ENCODE results near the gene GTF2IRD1. TPM values are rescaled to one million over a fixed set of nuclear protein-coding genes. Genes with fewer than 3 reads are reported as not detected.

Gene GTF2IRD1
- total and polyA plus RNA-seq, 2 of the 4 experiments (the other 2 are of a cell fraction), result 4.1 to 21.9 TPM

DNA sequence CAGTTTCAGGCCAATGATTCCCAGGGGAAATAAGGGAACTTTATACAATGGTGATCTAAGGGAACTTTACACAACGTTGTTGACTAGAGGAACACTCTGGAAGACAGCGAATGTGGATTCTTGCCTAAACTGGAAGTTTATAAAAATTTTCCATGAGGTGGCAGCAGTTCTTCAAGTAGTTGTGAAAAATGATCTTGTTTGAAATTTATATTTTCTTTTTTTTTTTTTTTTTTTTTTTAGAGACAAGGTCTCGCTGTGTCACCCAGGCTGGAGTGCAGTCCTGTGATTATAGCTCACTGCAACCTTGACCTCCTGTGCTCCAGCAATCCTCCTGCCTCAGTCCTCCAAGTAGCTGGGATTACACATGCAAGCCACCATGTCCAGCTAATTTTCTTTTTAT is 171.7 kb downstream of the GTF2IRD1 start:
- Histone ChIP-seq H3K79me1 (ENCODE audit: low read depth in 1 of 2, low read length in 2 of 2) (no peaks in the 10 kb centered on the region), H3K4me3 (ENCODE audit: insufficient read depth, low read depth, low read length) (no peak overlapping the region), H3K27ac (ENCODE audit: insufficient read depth, low read length) (peak overlapping the region; percentile 12; the same call in 1 of the 2 replicates), H3K14ac (replicated peaks; ENCODE audit: low read depth, low read length) (peak overlapping the region; percentile 33; the same call in 1 of the 2 replicates), H4K8ac (ENCODE audit: low read depth in 2 of 2, low read length in 2 of 2) (peak overlapping the region in 1 of 2 experiments; percentile 74; a peak in 2 of 4 replicates), H2BK15ac (ENCODE audit: low read depth, low read length) (0 out of 3 replicates have a peak overlapping the region, but pooled peaks have one; percentile 6), H3K27me3 (ENCODE audit: control insufficient read depth, insufficient read depth, low read length) (no peaks in the 10 kb centered on the region), H3K18ac (ENCODE audit: low read depth, low read length) (peak overlapping the region; percentile 8; the same call in 1 of the 2 replicates), H2BK120ac (ENCODE audit: low read depth, low read length) (0 out of 2 replicates have a peak overlapping the region, but pooled peaks have one; percentile 5), H4K20me1 (ENCODE audit: insufficient read depth, low read length) (no peaks in the 10 kb centered on the region), H3K4me1 (ENCODE audit: control insufficient read depth, insufficient read depth, low read length) (peaks cover 3% of the 10 kb centered on the region), H3K23ac (ENCODE audit: low read depth, low read length) (no peak overlapping the region), H3K9ac (ENCODE audit: low read depth, low read length) (no peak overlapping the region), H2BK20ac (ENCODE audit: low read depth, low read length) (no peak overlapping the region), H2AK9ac (replicated peaks; ENCODE audit: low read depth, low read length, poor library complexity) (no peak overlapping the region), H3K9me3 (ENCODE audit: control insufficient read depth, insufficient read depth, low read length) (no peaks in the 10 kb centered on the region), H2BK5ac (ENCODE audit: low read depth, low read length, poor library complexity, severe bottlenecking) (peak overlapping the region; percentile 55), H3K36me3 (ENCODE audit: control insufficient read depth, insufficient read depth, low read length) (no peaks in the 10 kb centered on the region), H2AK5ac (ENCODE audit: low read depth, low read length) (no peak overlapping the region), H3K4ac (ENCODE audit: low read depth, low read length) (no peak overlapping the region), H3K56ac (ENCODE audit: extremely low read depth, insufficient read depth, low read length) (no peak overlapping the region), H4K5ac (ENCODE audit: low read depth, low read length) (peak overlapping the region; percentile 69; the same call in 1 of the 2 replicates), H3K9me1 (ENCODE audit: insufficient read depth, low read length) (no peaks in the 10 kb centered on the region), H3K4me2 (ENCODE audit: low read depth, low read length) (no peak overlapping the region), H4K91ac (ENCODE audit: insufficient read depth, low read depth, low read length) (no peak overlapping the region; the same call in 1 of the 2 replicates), H2AFZ (replicated peaks; ENCODE audit: low read length, poor library complexity) (no peak overlapping the region)
- in situ Hi-C loops (cut with MboI; ENCODE audit: low sequenced_read_pairs), result no loop called here
- peak; percentile 38 for ATAC-seq (ENCODE audit: low read depth)
- TF ChIP-seq RAD21 (IDR thresholded peaks at IDR 0.05; ENCODE audit: low read length) (peak; percentile 48), POLR2A (IDR thresholded peaks at IDR 0.05; ENCODE audit: low read depth, low read length) (no peak), CEBPB (IDR thresholded peaks at IDR 0.05; ENCODE audit: low read depth, low read length) (no peak), SMC3 (IDR thresholded peaks at IDR 0.05; ENCODE audit: low read depth, low read length) (peak; percentile 55), NFE2L2 (IDR thresholded peaks at IDR 0.05; ENCODE audit: low read depth, low read length) (no peak), BHLHE40 (IDR thresholded peaks at IDR 0.05; ENCODE audit: low read depth, low read length) (no peak), CTCF (conservative IDR thresholded peaks at IDR 0.05; ENCODE audit: low read depth, low read length) (peak; percentile 41; the same call in 1 of the 2 replicates)
- TF ChIP-seq, protein P1, sequence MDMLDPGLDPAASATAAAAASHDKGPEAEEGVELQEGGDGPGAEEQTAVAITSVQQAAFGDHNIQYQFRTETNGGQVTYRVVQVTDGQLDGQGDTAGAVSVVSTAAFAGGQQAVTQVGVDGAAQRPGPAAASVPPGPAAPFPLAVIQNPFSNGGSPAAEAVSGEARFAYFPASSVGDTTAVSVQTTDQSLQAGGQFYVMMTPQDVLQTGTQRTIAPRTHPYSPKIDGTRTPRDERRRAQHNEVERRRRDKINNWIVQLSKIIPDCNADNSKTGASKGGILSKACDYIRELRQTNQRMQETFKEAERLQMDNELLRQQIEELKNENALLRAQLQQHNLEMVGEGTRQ (IDR thresholded peaks at IDR 0.05; ENCODE audit: low read depth, low read length), result no peak
- no CpG with 5 or more reads among the region's 3 CpGs for WGBS, 2 experiments (ENCODE audit: extremely low coverage in 2 of 2, insufficient read length in 1 of 2)
- BruUV-seq (replicated peaks), result no TSS peak
- CTCF ChIA-PET, result interaction anchor here (0.6 to 1.0 kb wide), 3 partner anchors 10 to 96 kb away, joined by 3 to 7 read pairs (median 3); no protein-coding TSS in a partner anchor
- dilution Hi-C loops (cut with HindIII; ENCODE audit: low sequenced_read_pairs, unreplicated experiment), result no loop called here
- intact Hi-C loops (cut with micrococcal nuclease), result loop anchor here (5.0 to 10.0 kb wide), 2 partner anchors 37 to 239 kb away; no protein-coding TSS in a partner anchor
- peak; percentile 67 for DNase-seq
- POLR2A ChIA-PET (ENCODE audit: unreplicated experiment), result no interaction called here

All from IMR-90 (cell line).